Islet precursor cell (in vitro differentiated cells): ENCODE data around the gene GRM5.
A peak's percentile ranks its signal among the peaks of the same experiment; 100 is the strongest.

ENCODE experiments used
- DNase-seq: peaks from one replicate; pipeline ENCODE4 v3.0.0-alpha.2; 2018

The GRM5 gene

GRCh38 chr11:88695689-88696414 is 369.9 kb downstream of the GRM5 start:
- peak; percentile 54 for DNase-seq

GRCh38 chr11:88692306-88693086 is 373.3 kb downstream of the GRM5 start:
- DNase-seq = no peak

- DNase-seq = no peak
Observed at GRCh38 chr11:88689548-88690240, 376.1 kb downstream of the GRM5 start.

- no peak for DNase-seq
Observed at GRCh38 chr11:88683024-88683423, 382.8 kb downstream of the GRM5 start.

GRCh38 chr11:88680806-88681205 is 385.0 kb downstream of the GRM5 start:
- no peak for DNase-seq

- DNase-seq = no peak
Observed at GRCh38 chr11:88666364-88666763, 399.4 kb downstream of the GRM5 start.

GRCh38 chr11:88657076-88657738 is 408.6 kb downstream of the GRM5 start:
- DNase-seq = no peak

- no peak for DNase-seq
Observed at GRCh38 chr11:88656283-88656682, 409.5 kb downstream of the GRM5 start.

GRCh38 chr11:88655656-88656055 is 410.1 kb downstream of the GRM5 start:
- no peak for DNase-seq

GRCh38 chr11:88655196-88655595 is 410.6 kb downstream of the GRM5 start:
- DNase-seq = no peak

- no peak for DNase-seq
Observed at GRCh38 chr11:88651556-88651955, 414.2 kb downstream of the GRM5 start.

GRCh38 chr11:88644724-88645123 is 421.1 kb downstream of the GRM5 start:
- no peak for DNase-seq

GRCh38 chr11:88632163-88632562 is 433.6 kb downstream of the GRM5 start:
- no peak for DNase-seq

- no peak for DNase-seq
Observed at GRCh38 chr11:88631497-88631896, 434.3 kb downstream of the GRM5 start.

GRCh38 chr11:88629496-88629895 is 436.3 kb downstream of the GRM5 start:
- DNase-seq = no peak

- no peak for DNase-seq
Observed at GRCh38 chr11:88626216-88626615, 439.6 kb downstream of the GRM5 start.

GRCh38 chr11:88623531-88623930 is 442.3 kb downstream of the GRM5 start:
- no peak for DNase-seq

GRCh38 chr11:88620568-88621130 is 445.1 kb downstream of the GRM5 start:
- DNase-seq = no peak

- DNase-seq = no peak
Observed at GRCh38 chr11:88619656-88620385, 446.0 kb downstream of the GRM5 start.

- DNase-seq = no peak
Observed at GRCh38 chr11:88619071-88619425, 446.7 kb downstream of the GRM5 start.

- no peak for DNase-seq
Observed at GRCh38 chr11:88618327-88619070, 447.3 kb downstream of the GRM5 start.

- DNase-seq = no peak
Observed at GRCh38 chr11:88617226-88617625, 448.6 kb downstream of the GRM5 start.
